IMR-90 (cell line): Measurements from ENCODE around the gene RTCB. TPM values are rescaled to one million over a fixed set of nuclear protein-coding genes. Genes with fewer than 3 reads are reported as not detected.

Experiments
- ATAC-seq: fragments of 200-7000 bp; cut with Tn5 transposase; 2 replicates; pipeline ENCODE4 v1.9.1; 2020; ENCODE audit warnings: low read depth, mild to moderate bottlenecking, moderate library complexity
- BruUV-seq: library from RNA; stranded (reverse); fragments of 400-500 nt; replicated peaks from 2 replicates; lab custom pipeline; 2021; lab: Mats Ljungman, UMichigan
- CTCF ChIA-PET: fragments of 300-600 bp; formaldehyde crosslinking; extraction: SDS; loops from one replicate; lab custom pipeline; 2021; ENCODE audit warnings: antibody characterized with exemption; lab: Yijun Ruan, JAX
- POLR2A ChIA-PET: fragments of 300-600 bp; sonication (Branson Sonifier 250); formaldehyde crosslinking; loops from one replicate; lab custom pipeline; 2022; ENCODE audit warnings: antibody characterized with exemption; ENCODE audit not compliant: unreplicated experiment; lab: Charles Lee
- DNase-seq: peaks from one replicate; pipeline ENCODE4 v3.0.0; 2013
- H2AFZ ChIP-seq: replicated peaks from 2 replicates; pipeline ENCODE3; 2013; ENCODE audit warnings: low read length, mild to moderate bottlenecking; ENCODE audit not compliant: poor library complexity
- H2AK5ac ChIP-seq: 2 replicates; pipeline ENCODE4 v1.6.1; 2013; ENCODE audit warnings: low read depth, low read length, inconsistent platforms
- H2AK9ac ChIP-seq: replicated peaks from 2 replicates; pipeline ENCODE3; 2013; ENCODE audit warnings: mild to moderate bottlenecking, low read depth, low read length, moderate library complexity; ENCODE audit not compliant: poor library complexity
- H2BK120ac ChIP-seq: 2 replicates; pipeline ENCODE4 v1.6.1; 2013; ENCODE audit warnings: low read depth, low read length, inconsistent platforms
- H2BK15ac ChIP-seq: 3 replicates; pipeline ENCODE4 v1.6.1; 2013; ENCODE audit warnings: low read depth, low read length, inconsistent platforms
- H2BK20ac ChIP-seq: 2 replicates; pipeline ENCODE4 v1.6.1; 2013; ENCODE audit warnings: low read depth, mild to moderate bottlenecking, inconsistent platforms, low read length, moderate library complexity
- H2BK5ac ChIP-seq: 2 replicates; pipeline ENCODE4 v1.6.1; 2013; ENCODE audit warnings: mild to moderate bottlenecking, low read depth, low read length, inconsistent platforms; ENCODE audit not compliant: poor library complexity, severe bottlenecking
- H3K14ac ChIP-seq: replicated peaks from 2 replicates; pipeline ENCODE4 v1.6.1; 2013; ENCODE audit warnings: low read depth, low read length, inconsistent platforms
- H3K18ac ChIP-seq: 2 replicates; pipeline ENCODE4 v1.6.1; 2013; ENCODE audit warnings: low read depth, low read length, control low read depth
- H3K23ac ChIP-seq: 2 replicates; pipeline ENCODE4 v1.6.1; 2013; ENCODE audit warnings: low read depth, low read length, inconsistent platforms
- H3K27ac ChIP-seq: 2 replicates; pipeline ENCODE4 v1.5.1; 2013; ENCODE audit warnings: mild to moderate bottlenecking, control low read depth, low read length; ENCODE audit not compliant: insufficient read depth
- H3K27me3 ChIP-seq: 2 replicates; pipeline ENCODE4 v1.6.1; 2013; ENCODE audit warnings: low read length; ENCODE audit not compliant: control insufficient read depth, insufficient read depth
- H3K36me3 ChIP-seq: 2 replicates; pipeline ENCODE4 v1.6.1; 2013; ENCODE audit warnings: low read length, mixed read lengths; ENCODE audit not compliant: control insufficient read depth, insufficient read depth
- H3K4ac ChIP-seq: 2 replicates; pipeline ENCODE4 v1.6.1; 2013; ENCODE audit warnings: low read depth, low read length, inconsistent platforms
- H3K4me1 ChIP-seq: 2 replicates; pipeline ENCODE4 v1.6.1; 2013; ENCODE audit warnings: low read length, mixed read lengths; ENCODE audit not compliant: control insufficient read depth, insufficient read depth
- H3K4me2 ChIP-seq: 2 replicates; pipeline ENCODE4 v1.6.1; 2013; ENCODE audit warnings: low read depth, mild to moderate bottlenecking, control low read depth, low read length, moderate library complexity
- H3K4me3 ChIP-seq: 2 replicates; pipeline ENCODE4 v1.5.1; 2013; ENCODE audit warnings: low read depth, mild to moderate bottlenecking, control low read depth, low read length, moderate library complexity; ENCODE audit not compliant: insufficient read depth
- H3K56ac ChIP-seq: 2 replicates; pipeline ENCODE4 v1.6.1; 2013; ENCODE audit warnings: low read length, inconsistent platforms; ENCODE audit not compliant: insufficient read depth; ENCODE audit errors: extremely low read depth
- H3K79me1 ChIP-seq, 2 experiments: 2 replicates each; pipeline ENCODE4 v1.6.1; 2013; ENCODE audit warnings: low read length in 2 of 2, inconsistent platforms in 1 of 2, low read depth in 1 of 2
- H3K9ac ChIP-seq: 2 replicates; pipeline ENCODE4 v1.6.1; 2013; ENCODE audit warnings: low read depth, low read length, control low read depth
- H3K9me1 ChIP-seq: 2 replicates; pipeline ENCODE4 v1.6.1; 2013; ENCODE audit warnings: low read length, inconsistent platforms; ENCODE audit not compliant: insufficient read depth
- H3K9me3 ChIP-seq: 2 replicates; pipeline ENCODE4 v1.6.1; 2013; ENCODE audit warnings: low read length; ENCODE audit not compliant: control insufficient read depth, insufficient read depth
- H4K20me1 ChIP-seq: 2 replicates; pipeline ENCODE4 v1.6.1; 2013; ENCODE audit warnings: low read length, inconsistent platforms; ENCODE audit not compliant: insufficient read depth
- H4K5ac ChIP-seq: 2 replicates; pipeline ENCODE4 v1.6.1; 2013; ENCODE audit warnings: mild to moderate bottlenecking, low read depth, low read length, control low read depth
- H4K8ac ChIP-seq, 2 experiments: 2 replicates each; pipeline ENCODE4 v1.6.1; 2013; ENCODE audit warnings: low read depth in 2 of 2, low read length in 2 of 2, control low read depth in 1 of 2, inconsistent platforms in 1 of 2
- H4K91ac ChIP-seq: 2 replicates; pipeline ENCODE4 v1.6.1; 2013; ENCODE audit warnings: low read depth, low read length, inconsistent platforms; ENCODE audit not compliant: insufficient read depth
- CHD1 ChIP-seq: IDR thresholded peaks from 2 replicates; pipeline ENCODE4 v1.6.1; 2012; ENCODE audit warnings: low read depth, low read length, improper control_type of control experiment
- MAFK ChIP-seq: IDR thresholded peaks from 2 replicates; pipeline ENCODE4 v1.6.1; 2012; ENCODE audit warnings: low read depth, low read length, improper control_type of control experiment
- POLR2A ChIP-seq: IDR thresholded peaks from 2 replicates; pipeline ENCODE4 v1.6.1; 2012; ENCODE audit warnings: mild to moderate bottlenecking, low read depth, low read length
- RCOR1 ChIP-seq: IDR thresholded peaks from 2 replicates; pipeline ENCODE4 v1.6.1; 2012; ENCODE audit warnings: mild to moderate bottlenecking, low read length, improper control_type of control experiment; ENCODE audit not compliant: insufficient replicate concordance
- WGBS, 2 experiments: methylation state at CpG; one replicate each; pipeline versions ENCODE4 v1.1.5 to v1.1.7; 2013; ENCODE audit warnings: missing lambda C conversion rate in 2 of 2; ENCODE audit not compliant: insufficient read length in 1 of 2; ENCODE audit errors: extremely low coverage in 2 of 2; 5-methylcytosine and 5-hydroxymethylcytosine counted together
- dilution Hi-C: fragments of 300-500 bp; cut with HindIII; formaldehyde crosslinking; loops from one replicate; pipeline ENCODE4 v1.14.3; 2018; ENCODE audit warnings: low sequenced_read_pairs; ENCODE audit not compliant: unreplicated experiment
- in situ Hi-C: fragments of 300-500 bp; cut with MboI; formaldehyde crosslinking; loops from 3 replicates; pipeline ENCODE4 v1.14.3; 2019; ENCODE audit warnings: low sequenced_read_pairs, inconsistent platforms, mixed read lengths
- intact Hi-C: fragments of 100-400 bp; cut with micrococcal nuclease; formaldehyde crosslinking; loops from 2 replicates; pipeline ENCODE4 v1.10.0; 2022
- polyA plus RNA-seq, 3 experiments: library from polyadenylated mRNA; depleted of rRNA; stranded (reverse); fragments of >200 nt; gene quantifications; 2 replicates each; pipeline ENCODE4 v1.2.3, GENCODE V29; 2012; ENCODE audit warnings: low replicate concordance in 1 of 3
- total RNA-seq: library from RNA; depleted of rRNA; stranded (reverse); fragments of >200 nt; gene quantifications from 2 replicates; pipeline ENCODE4 v1.2.3, GENCODE V29; 2012
- TF ChIP-seq, protein P1 (sequence below): fragments of 150-350 bp; IDR thresholded peaks from 2 replicates; pipeline ENCODE4 v1.6.1; 2017; ENCODE audit warnings: mild to moderate bottlenecking, antibody characterized with exemption, low read length, low read depth
- TF ChIP-seq, protein P2 (sequence below): fragments of 150-350 bp; IDR thresholded peaks from 2 replicates; pipeline ENCODE4 v1.6.1; 2016; ENCODE audit warnings: low read depth, mild to moderate bottlenecking, low read length, moderate library complexity, borderline replicate concordance
- TF ChIP-seq, protein P3 (sequence below): conservative IDR thresholded peaks from 2 replicates; pipeline ENCODE4 v1.5.1; 2012; ENCODE audit warnings: mild to moderate bottlenecking, low read depth, low read length, improper control_type of control experiment

RTCB gene
- total and polyA plus RNA-seq, 2 of the 4 experiments (the other 2 are of a cell fraction) = 115 to 213 TPM

DNA sequence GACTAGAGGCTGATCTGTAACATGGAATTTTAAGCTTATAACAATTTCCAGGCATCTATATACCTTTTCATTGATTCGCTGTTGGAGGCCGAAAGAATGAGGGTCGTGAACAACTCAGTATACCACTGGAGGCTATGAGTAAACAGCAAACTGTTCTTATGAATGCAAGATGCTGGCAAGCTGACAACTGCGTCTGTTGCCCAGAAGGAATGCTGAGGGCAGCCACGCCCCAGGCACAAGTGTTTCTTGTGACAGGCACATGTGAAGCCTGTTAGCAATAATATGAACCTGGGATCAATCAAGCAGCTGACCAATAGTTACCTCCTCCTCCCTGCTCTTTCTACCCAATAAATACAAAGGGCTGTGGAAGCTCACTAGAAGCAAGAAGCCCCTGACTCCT is 15.3 kb downstream of the RTCB start:
- H3K4me2 ChIP-seq = no peak overlapping the region
- no peaks in the 10 kb centered on the region; the same call in 1 of the 2 replicates for H3K9me1 ChIP-seq
- ATAC-seq = no peak
- no peaks in the 10 kb centered on the region for H3K9me3 ChIP-seq
- no peak overlapping the region for H3K56ac ChIP-seq
- H4K8ac ChIP-seq = no peak overlapping the region
- H3K23ac ChIP-seq = no peak overlapping the region
- in situ Hi-C loops = loop anchor here (10.0 kb wide), 1 partner anchor 428 kb away; no protein-coding TSS in a partner anchor
- no peak overlapping the region for H4K5ac ChIP-seq
- no peak overlapping the region for H3K27ac ChIP-seq
- no CpG with 5 or more reads among the region's 5 CpGs for WGBS, 2 experiments
- POLR2A ChIA-PET = no interaction called here
- CTCF ChIA-PET = interaction anchor here (1.1 kb wide), 1 partner anchor 24 kb away, joined by 3 read pairs; no protein-coding TSS in a partner anchor
- no peaks in the 10 kb centered on the region for H3K27me3 ChIP-seq
- H3K79me1 ChIP-seq = peaks cover 0 to 6% of the 10 kb centered on the region in 2 experiments; a peak in 2 of 4 replicates
- no peak overlapping the region for H2BK15ac ChIP-seq
- H2BK5ac ChIP-seq = no peak overlapping the region
- H3K4ac ChIP-seq = no peak overlapping the region
- TF ChIP-seq CHD1 (no peak), MAFK (no peak), POLR2A (no peak), RCOR1 (no peak)
- TF ChIP-seq, protein P1, sequence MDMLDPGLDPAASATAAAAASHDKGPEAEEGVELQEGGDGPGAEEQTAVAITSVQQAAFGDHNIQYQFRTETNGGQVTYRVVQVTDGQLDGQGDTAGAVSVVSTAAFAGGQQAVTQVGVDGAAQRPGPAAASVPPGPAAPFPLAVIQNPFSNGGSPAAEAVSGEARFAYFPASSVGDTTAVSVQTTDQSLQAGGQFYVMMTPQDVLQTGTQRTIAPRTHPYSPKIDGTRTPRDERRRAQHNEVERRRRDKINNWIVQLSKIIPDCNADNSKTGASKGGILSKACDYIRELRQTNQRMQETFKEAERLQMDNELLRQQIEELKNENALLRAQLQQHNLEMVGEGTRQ = no peak
- TF ChIP-seq, protein P2, sequence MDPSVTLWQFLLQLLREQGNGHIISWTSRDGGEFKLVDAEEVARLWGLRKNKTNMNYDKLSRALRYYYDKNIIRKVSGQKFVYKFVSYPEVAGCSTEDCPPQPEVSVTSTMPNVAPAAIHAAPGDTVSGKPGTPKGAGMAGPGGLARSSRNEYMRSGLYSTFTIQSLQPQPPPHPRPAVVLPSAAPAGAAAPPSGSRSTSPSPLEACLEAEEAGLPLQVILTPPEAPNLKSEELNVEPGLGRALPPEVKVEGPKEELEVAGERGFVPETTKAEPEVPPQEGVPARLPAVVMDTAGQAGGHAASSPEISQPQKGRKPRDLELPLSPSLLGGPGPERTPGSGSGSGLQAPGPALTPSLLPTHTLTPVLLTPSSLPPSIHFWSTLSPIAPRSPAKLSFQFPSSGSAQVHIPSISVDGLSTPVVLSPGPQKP = no peak
- TF ChIP-seq, protein P3, sequence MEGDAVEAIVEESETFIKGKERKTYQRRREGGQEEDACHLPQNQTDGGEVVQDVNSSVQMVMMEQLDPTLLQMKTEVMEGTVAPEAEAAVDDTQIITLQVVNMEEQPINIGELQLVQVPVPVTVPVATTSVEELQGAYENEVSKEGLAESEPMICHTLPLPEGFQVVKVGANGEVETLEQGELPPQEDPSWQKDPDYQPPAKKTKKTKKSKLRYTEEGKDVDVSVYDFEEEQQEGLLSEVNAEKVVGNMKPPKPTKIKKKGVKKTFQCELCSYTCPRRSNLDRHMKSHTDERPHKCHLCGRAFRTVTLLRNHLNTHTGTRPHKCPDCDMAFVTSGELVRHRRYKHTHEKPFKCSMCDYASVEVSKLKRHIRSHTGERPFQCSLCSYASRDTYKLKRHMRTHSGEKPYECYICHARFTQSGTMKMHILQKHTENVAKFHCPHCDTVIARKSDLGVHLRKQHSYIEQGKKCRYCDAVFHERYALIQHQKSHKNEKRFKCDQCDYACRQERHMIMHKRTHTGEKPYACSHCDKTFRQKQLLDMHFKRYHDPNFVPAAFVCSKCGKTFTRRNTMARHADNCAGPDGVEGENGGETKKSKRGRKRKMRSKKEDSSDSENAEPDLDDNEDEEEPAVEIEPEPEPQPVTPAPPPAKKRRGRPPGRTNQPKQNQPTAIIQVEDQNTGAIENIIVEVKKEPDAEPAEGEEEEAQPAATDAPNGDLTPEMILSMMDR = no peak
- no peak overlapping the region for H2BK20ac ChIP-seq
- H3K4me3 ChIP-seq = no peak overlapping the region
- no peak overlapping the region for H2AFZ ChIP-seq
- no peak overlapping the region for H3K18ac ChIP-seq
- no peak overlapping the region for H3K14ac ChIP-seq
- H3K4me1 ChIP-seq = no peaks in the 10 kb centered on the region
- DNase-seq = no peak
- H3K36me3 ChIP-seq = peaks cover 64% of the 10 kb centered on the region
- intact Hi-C loops = no loop called here
- no peak overlapping the region for H4K91ac ChIP-seq
- H3K9ac ChIP-seq = no peak overlapping the region
- H2BK120ac ChIP-seq = no peak overlapping the region
- H2AK5ac ChIP-seq = no peak overlapping the region
- no peaks in the 10 kb centered on the region for H4K20me1 ChIP-seq
- dilution Hi-C loops = no loop called here
- no peak overlapping the region for H2AK9ac ChIP-seq
- BruUV-seq = no TSS peak
